Measurements from ENCODE around the gene SGSM2. TPM values are rescaled to one million over a fixed set of nuclear protein-coding genes. Genes with fewer than 3 reads are reported as not detected.

SGSM2 gene
- total and polyA plus RNA-seq, 2 experiments from 2014 or later: 99.3 to 106 TPM

DNA sequence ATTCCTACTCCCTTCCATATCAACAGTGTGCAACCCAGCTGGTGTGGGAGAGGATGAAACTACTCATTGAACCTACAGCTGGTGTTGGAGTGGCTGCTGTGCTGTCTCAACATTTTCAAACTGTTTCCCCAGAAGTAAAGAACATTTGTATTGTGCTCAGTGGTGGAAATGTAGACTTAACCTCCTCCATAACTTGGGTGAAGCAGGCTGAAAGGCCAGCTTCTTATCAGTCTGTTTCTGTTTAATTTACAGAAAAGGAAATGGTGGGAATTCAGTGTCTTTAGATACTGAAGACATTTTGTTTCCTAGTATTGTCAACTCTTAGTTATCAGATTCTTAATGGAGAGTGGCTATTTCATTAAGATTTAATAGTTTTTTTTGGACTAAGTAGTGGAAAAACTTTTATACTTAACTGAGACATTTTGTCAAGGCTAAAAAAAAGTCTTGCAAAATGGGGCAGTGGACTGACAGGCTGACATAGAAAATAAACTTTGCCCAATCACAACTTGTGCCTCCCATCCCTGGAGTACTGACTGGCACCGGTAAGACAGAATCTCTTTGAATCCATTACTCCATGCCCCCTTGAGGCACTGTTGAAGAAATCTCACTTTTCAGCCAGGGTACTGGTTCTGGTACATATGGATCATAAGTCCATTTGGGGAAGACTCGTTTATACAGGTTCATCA lies 13.5 kb upstream of the SGSM2 start:
- no peaks in the 10 kb centered on the region for H3K27me3 ChIP-seq
- H3K4me3 ChIP-seq: no peak overlapping the region
- no peaks in the 10 kb centered on the region for H3K9me3 ChIP-seq (ENCODE audit: low read depth)
- no peaks in the 10 kb centered on the region for H3K4me1 ChIP-seq (ENCODE audit: low read depth)
- peak in 1 of 2 donors; percentile 6 for DNase-seq (ENCODE audit: low read depth in 1 of 2, low spot score in 1 of 2)
- peaks cover 54% of the 10 kb centered on the region for H3K36me3 ChIP-seq
- no peak overlapping the region for H3K27ac ChIP-seq
- TF ChIP-seq, protein P1, sequence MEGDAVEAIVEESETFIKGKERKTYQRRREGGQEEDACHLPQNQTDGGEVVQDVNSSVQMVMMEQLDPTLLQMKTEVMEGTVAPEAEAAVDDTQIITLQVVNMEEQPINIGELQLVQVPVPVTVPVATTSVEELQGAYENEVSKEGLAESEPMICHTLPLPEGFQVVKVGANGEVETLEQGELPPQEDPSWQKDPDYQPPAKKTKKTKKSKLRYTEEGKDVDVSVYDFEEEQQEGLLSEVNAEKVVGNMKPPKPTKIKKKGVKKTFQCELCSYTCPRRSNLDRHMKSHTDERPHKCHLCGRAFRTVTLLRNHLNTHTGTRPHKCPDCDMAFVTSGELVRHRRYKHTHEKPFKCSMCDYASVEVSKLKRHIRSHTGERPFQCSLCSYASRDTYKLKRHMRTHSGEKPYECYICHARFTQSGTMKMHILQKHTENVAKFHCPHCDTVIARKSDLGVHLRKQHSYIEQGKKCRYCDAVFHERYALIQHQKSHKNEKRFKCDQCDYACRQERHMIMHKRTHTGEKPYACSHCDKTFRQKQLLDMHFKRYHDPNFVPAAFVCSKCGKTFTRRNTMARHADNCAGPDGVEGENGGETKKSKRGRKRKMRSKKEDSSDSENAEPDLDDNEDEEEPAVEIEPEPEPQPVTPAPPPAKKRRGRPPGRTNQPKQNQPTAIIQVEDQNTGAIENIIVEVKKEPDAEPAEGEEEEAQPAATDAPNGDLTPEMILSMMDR (IDR thresholded peaks at IDR 0.05; ENCODE audit: low read depth, low read length): no peak

DNA sequence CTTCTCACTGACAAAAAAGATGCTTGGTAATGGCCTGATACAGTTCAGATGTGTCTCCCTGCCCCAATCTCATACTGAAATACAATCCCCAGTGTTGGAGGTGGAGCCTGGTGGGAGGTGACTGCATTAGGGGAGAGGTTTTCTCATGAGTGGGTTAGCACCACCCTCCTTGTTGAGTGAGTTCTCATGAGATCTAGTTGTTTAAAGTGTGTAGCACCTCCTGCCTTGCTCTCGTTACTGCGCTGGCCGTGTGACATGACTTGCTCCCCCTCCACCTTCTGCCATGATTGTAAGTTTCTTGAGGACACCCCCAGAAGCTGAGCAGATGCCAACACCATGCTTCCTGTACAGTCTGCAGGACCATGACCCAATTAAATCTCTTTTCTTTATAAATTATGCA lies 6.0 kb upstream of the SGSM2 start:
- DNase-seq (ENCODE audit: low read depth in 1 of 2, low spot score in 1 of 2): no peak
- Histone ChIP-seq H3K27ac (no peak overlapping the region), H3K36me3 (peaks cover 66% of the 10 kb centered on the region), H3K27me3 (no peaks in the 10 kb centered on the region), H3K4me1 (ENCODE audit: low read depth) (peaks cover 4% of the 10 kb centered on the region), H3K9me3 (ENCODE audit: low read depth) (no peaks in the 10 kb centered on the region), H3K4me3 (no peak overlapping the region)
- TF ChIP-seq, protein P1 (IDR thresholded peaks at IDR 0.05; ENCODE audit: low read depth, low read length): no peak

DNA sequence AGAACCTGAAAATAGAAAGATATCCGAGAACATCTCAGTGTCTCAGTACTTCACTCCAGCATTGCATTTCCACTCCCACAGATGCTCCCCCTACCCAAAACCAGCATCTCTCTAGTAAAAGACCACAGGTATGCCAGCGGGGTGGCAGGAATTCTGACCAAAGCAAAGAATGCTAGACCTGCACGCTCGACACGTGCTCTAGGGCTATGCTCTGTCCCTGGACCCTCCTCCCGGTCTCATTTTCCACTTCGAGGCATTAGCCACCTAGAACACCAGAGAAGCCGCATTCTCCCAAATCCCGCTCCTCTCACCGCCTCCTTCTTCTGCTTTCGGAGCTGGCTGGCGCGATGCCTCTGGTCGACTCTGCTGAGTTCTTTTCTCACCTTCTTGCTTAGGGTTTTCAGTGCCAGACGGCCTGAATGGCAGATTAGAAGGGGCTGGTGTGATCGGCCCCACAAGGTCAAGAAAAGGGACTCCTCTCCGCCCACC lies 1.5 kb upstream of the SGSM2 start:
- no peak for DNase-seq (ENCODE audit: low read depth in 1 of 2, low spot score in 1 of 2)
- TF ChIP-seq, protein P1 (IDR thresholded peaks at IDR 0.05; ENCODE audit: low read depth, low read length): no peak
- Histone ChIP-seq H3K36me3 (peaks cover 38% of the 10 kb centered on the region), H3K4me3 (peak overlapping the region; percentile 100), H3K9me3 (ENCODE audit: low read depth) (no peaks in the 10 kb centered on the region), H3K27ac (peak overlapping the region; percentile 74), H3K27me3 (no peaks in the 10 kb centered on the region), H3K4me1 (ENCODE audit: low read depth) (peaks cover 4% of the 10 kb centered on the region)

DNA sequence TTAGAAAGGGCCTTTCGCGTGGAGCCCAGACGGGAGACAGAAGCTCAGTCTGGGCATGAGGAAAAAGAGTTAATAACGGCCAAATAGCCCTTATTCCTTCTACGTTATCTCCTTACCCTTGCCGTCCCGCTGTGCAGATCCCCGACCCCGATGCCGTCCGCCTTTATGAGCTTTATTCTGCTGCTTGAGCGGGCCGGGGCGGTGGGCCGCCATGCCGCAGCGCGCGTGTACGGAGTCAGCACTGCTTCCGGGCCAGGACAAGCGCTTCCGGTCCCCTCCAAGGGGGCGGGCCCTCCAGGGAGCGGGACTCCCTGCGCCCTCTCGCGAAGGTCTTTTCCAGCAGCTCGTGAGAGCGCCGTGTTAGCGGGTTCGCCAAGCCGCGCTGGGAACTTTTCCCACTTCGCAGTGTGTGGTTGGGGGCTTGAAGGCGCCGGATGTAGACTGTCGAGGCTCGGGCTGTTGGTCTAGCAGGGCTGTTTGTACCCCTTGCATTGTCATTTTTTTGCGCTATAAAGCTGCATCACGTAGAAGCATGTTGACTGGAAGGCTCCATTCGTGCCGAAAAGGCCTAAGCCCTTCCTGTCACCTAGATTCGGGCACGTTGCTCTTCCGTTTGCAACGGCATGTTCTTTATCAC lies 968 bp upstream of the SGSM2 start, which contains the start of gene TSR1:
Gene TSR1, minus strand, starts transcription at position 243 of the 637 bp plus-strand sequence. Its CDS starts 30 bp downstream, at position 213.
- peak within 1 kb of the TSS; percentile 77 for H3K27ac ChIP-seq
- no peaks in the 10 kb centered on the region for H3K27me3 ChIP-seq
- peak; percentile 93 to 95 for DNase-seq (ENCODE audit: low read depth in 1 of 2, low spot score in 1 of 2)
- peaks cover 33% of the 10 kb centered on the region for H3K36me3 ChIP-seq
- peaks cover 4% of the 10 kb centered on the region for H3K4me1 ChIP-seq (ENCODE audit: low read depth)
- H3K4me3 ChIP-seq: peak within 1 kb of the TSS; percentile 100
- TF ChIP-seq, protein P1 (IDR thresholded peaks at IDR 0.05; ENCODE audit: low read depth, low read length): peak; percentile 25
- H3K9me3 ChIP-seq (ENCODE audit: low read depth): no peaks in the 10 kb centered on the region

DNA sequence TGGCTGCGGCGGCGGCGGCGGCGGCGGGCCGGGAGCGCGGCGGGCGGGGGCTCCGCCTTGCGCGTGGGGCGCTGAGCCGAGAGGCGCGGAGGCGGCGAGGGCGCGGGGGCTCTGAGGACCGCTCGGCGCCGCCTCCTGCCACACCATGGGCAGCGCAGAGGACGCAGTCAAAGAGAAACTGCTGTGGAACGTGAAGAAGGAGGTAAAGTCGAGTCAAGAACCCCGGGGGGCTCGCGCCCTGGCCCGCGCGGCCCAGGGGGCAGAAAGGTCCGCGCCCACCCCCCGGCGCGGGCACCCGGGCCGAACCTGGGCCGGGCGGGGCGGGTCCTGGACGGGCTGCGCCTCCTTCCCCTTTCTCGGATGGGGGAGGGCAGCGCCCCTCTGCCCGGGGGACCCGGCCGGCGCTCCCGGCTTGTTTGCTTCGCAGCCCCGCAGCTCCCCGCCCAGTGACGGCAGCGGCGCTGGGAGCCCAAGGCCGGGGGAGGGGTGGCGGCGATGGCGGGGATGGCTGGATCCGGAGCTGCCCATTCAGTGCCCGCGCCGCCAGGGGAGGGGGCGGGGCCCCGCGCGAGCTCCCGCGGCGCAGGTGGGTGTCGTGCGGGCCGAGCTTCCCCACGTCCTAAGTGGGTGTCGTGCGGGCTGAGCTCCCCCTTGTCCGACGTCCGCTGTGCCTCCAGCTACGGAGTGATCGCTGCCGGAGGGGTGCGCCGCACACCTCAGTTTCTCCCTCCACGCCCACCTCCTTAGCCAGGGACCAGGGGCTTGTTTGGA lies 428 bp downstream of the SGSM2 start:
- peak overlapping the region; percentile 77 for H3K27ac ChIP-seq
- H3K27me3 ChIP-seq: no peaks in the 10 kb centered on the region
- peaks cover 22% of the 10 kb centered on the region for H3K36me3 ChIP-seq
- H3K4me3 ChIP-seq: peak overlapping the region; percentile 100
- peaks cover 4% of the 10 kb centered on the region for H3K4me1 ChIP-seq (ENCODE audit: low read depth)
- TF ChIP-seq, protein P1 (IDR thresholded peaks at IDR 0.05; ENCODE audit: low read depth, low read length): no peak
- no peaks in the 10 kb centered on the region for H3K9me3 ChIP-seq (ENCODE audit: low read depth)
- DNase-seq (ENCODE audit: low read depth in 1 of 2, low spot score in 1 of 2): peak; percentile 62 to 82
